Breast epithelium (tissue), 3 donors: ENCODE results near the gene TRIOBP.

ENCODE experiments used
- CTCF ChIP-seq, 3 donors: fragments of 450-650 bp; IDR thresholded peaks; one replicate each; pipeline ENCODE4 v1.5.1; 2016 to 2017; ENCODE audit warnings: antibody characterized with exemption in 3 of 3, mild to moderate bottlenecking in 3 of 3, moderate library complexity in 3 of 3
- POLR2A ChIP-seq: fragments of 450-650 bp; IDR thresholded peaks from one replicate; pipeline ENCODE4 v1.6.1; 2016; ENCODE audit warnings: antibody characterized with exemption, mild to moderate bottlenecking, moderate library complexity
- POLR2AphosphoS5 ChIP-seq, 3 donors: sonication (generic); formaldehyde crosslinking; IDR thresholded peaks; one replicate each; pipeline ENCODE4 v1.6.1; 2017; ENCODE audit warnings: antibody characterized with exemption in 3 of 3

GRCh38 chr22:37692627-37693285, 4.1 kb upstream of the TRIOBP start:
- TF ChIP-seq POLR2AphosphoS5 (IDR thresholded peaks at IDR 0.05) (no peak), CTCF (IDR thresholded peaks at IDR 0.05) (no peak), POLR2A (no peak)
